ENCODE data around the gene GSC. TPM values are rescaled to one million over a fixed set of nuclear protein-coding genes. Genes with fewer than 3 reads are reported as not detected.

Gene GSC
- total and polyA plus RNA-seq, 8 donors: not detected

DNA sequence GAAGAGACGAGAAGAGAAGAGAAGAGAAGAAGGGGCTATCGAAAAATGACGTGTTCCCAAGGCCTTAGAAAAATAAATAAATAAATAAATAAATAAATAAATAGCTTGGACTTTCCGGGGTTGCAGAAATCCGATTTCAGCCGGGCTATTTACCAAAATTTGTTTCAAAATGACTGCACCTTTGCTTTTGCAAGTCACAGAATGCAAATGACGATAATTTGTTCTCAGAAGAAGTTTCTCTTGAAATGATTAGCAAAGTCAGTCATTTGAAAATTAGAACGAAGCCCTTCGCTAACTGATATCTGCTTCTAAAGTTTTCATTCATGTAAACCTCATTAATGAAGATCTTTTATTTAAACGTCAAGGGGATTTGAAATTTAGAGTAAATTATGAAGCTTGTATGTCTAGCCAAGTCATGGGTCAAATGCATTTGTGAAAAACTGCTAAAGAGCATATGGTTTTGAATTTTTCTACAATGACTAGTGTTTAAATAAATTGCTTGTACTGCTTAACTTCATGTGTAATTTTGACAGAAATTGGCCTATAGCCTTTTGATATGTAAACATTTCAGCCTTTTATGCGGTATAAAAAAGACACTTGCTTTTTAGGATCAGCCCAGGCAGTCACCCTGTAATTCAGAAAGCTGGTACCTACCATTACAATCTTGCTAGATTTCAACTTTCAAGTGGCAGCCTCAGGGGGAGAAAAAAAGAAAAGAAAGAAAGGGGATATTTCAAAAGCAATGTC is 4.6 kb upstream of the GSC start:
- Histone ChIP-seq H3K27ac (no peak overlapping the region), H3K27me3 (peaks cover 75 to 100% of the 10 kb centered on the region in 2 donors), H3K4me3 (no peak overlapping the region), H3K9me3 (no peaks in the 10 kb centered on the region), H3K36me3 (no peaks in the 10 kb centered on the region), H3K4me1 (peaks cover 0 to 6% of the 10 kb centered on the region in 2 donors)
- intact Hi-C loops (cut with DNase I): no loop called here
- DNase-seq (no peak), ATAC-seq (no peak)
- no peak for TF ChIP-seq CTCF (IDR thresholded peaks at IDR 0.05)

GRCh38 chr14:94773655-94774343 is 3.9 kb upstream of the GSC start:
- H3K27ac ChIP-seq: no peak overlapping the region
- H3K36me3 ChIP-seq: no peaks in the 10 kb centered on the region
- peaks cover 82 to 100% of the 10 kb centered on the region in 2 donors for H3K27me3 ChIP-seq
- ATAC-seq (no peak), DNase-seq (no peak)
- no peak for TF ChIP-seq CTCF (IDR thresholded peaks at IDR 0.05)
- H3K9me3 ChIP-seq: no peaks in the 10 kb centered on the region
- intact Hi-C loops (cut with DNase I): no loop called here
- no peak overlapping the region for H3K4me3 ChIP-seq
- peaks cover 4 to 13% of the 10 kb centered on the region in 2 donors for H3K4me1 ChIP-seq

GRCh38 chr14:94773061-94773648 is 3.2 kb upstream of the GSC start:
- intact Hi-C loops (cut with DNase I): no loop called here
- peaks cover 10 to 19% of the 10 kb centered on the region in 2 donors for H3K4me1 ChIP-seq
- no peak overlapping the region for H3K27ac ChIP-seq

GRCh38 chr14:94772548-94772947 is 2.6 kb upstream of the GSC start:
- Histone ChIP-seq H3K36me3 (no peaks in the 10 kb centered on the region), H3K27ac (no peak overlapping the region), H3K4me1 (peaks cover 11 to 21% of the 10 kb centered on the region in 2 donors), H3K27me3 (peaks cover 95 to 100% of the 10 kb centered on the region in 2 donors), H3K4me3 (no peak overlapping the region), H3K9me3 (no peaks in the 10 kb centered on the region)
- ATAC-seq (no peak), DNase-seq (no peak)
- intact Hi-C loops (cut with DNase I): no loop called here
- no peak for TF ChIP-seq CTCF (IDR thresholded peaks at IDR 0.05)

More at GRCh38 chr14:94773061-94773648, 3.2 kb upstream of the GSC start:
- Histone ChIP-seq H3K9me3 (no peaks in the 10 kb centered on the region), H3K4me3 (no peak overlapping the region), H3K36me3 (no peaks in the 10 kb centered on the region), H3K27me3 (peaks cover 89 to 100% of the 10 kb centered on the region in 2 donors)
- no peak for DNase-seq
- TF ChIP-seq CTCF (IDR thresholded peaks at IDR 0.05): no peak
- ATAC-seq: no peak

- intact Hi-C loops (cut with DNase I): no loop called here
- Histone ChIP-seq H3K36me3 (no peaks in the 10 kb centered on the region), H3K27me3 (peaks cover 100% of the 10 kb centered on the region in 2 donors), H3K27ac (no peak overlapping the region), H3K4me3 (no peak overlapping the region), H3K4me1 (peaks cover 11 to 21% of the 10 kb centered on the region in 2 donors), H3K9me3 (no peaks in the 10 kb centered on the region)
- DNase-seq (no peak), ATAC-seq (no peak)
- TF ChIP-seq CTCF (IDR thresholded peaks at IDR 0.05): no peak
Measured at GRCh38 chr14:94771906-94772490, 2.1 kb upstream of the GSC start.

All from left lung (tissue), 10 donors.